NCI-H1436 treated with DMSO at 0.1 percent for 48 hours (cell line): ENCODE results near the gene MITF.
"Not testable (repeated sequence)": the region's sequence is repeated elsewhere in the genome, so short reads cannot be mapped to it uniquely, and the experiment has no call there.

Source experiments
- DNase-seq: peaks from one replicate; lab custom pipeline; 2025; lab: John Stamatoyannopoulos, UW

Gene MITF

DNA sequence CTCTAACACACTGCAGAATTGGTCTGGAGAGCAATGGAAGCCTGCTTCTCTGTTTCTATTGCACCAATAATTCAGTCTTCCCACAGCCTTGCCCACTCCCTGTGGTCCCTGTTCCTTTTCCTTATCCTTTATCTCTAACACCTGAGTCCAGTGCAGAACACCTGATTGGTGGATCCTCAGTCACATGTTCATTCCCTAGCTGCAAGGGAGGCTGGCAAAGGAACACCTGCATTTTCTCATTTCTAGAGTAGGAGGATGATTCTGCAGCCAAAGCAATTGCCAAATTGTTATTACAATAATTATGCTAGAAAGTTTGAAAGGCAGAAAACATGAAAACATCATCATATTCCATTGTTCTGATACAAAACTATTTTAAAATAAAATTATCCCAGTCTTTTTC, 176.5 kb downstream of the MITF start:
- DNase-seq = no peak

DNA sequence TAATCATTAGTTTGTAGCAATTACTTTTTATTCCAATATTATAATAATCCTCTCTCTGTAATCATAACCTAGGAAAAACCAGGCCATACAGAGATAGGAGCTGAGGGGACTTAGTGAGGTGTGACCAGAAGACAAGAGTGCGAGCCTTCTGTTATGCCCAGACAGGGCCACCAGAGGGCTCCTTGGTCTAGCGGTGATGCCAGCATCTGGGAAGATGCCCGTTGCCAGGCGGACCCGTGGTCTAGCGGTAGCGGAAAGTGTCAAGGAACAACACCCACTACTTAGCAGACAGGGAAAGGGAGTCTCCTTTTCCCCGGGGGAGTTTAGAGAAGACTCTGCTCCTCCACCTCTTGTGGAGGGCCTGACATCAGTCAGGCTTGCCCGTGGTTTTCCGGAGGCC, 180.7 kb downstream of the MITF start:
- not testable (repeated sequence) for DNase-seq

DNA sequence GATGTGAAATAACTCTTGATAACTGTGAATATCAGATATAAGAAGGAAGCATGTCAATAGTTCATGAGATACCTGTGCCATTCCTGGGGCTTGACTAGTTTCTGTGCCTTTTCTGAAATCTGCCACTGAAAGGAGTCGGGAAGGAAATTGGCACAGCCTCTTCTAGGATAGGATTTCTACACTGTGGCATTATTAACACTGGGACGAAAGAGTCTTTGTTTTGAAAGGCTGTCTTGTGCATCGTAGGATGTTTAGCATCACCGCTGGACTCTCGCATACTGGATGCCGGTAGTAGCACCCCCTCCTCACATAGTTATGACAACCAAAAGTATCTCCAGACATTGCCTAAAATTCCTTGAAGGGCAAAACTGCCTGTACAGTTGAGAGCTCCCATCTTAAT, 182.4 kb downstream of the MITF start:
- DNase-seq = no peak

DNA sequence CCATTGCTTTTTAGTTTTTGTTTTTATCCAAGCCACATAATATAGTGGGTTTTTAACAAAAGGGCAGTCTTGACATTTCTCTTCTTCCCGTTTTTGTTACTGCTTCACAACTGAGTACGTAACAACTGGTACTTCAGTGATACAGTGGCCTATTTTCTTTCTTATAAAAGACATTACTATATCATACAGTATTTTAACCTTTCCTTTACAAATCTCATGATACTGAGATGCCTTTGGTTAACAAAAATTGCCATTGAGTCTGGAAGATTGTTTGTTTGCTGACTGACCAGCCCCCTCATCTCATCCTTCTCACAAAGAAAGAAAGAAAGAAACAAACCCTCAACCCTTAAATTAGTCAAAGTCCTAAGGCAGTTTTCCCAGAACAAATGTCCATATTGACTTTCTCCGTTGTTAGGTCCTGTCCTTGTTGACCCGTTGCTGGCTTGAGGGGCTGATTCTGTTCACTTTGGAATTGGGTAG, 183.3 kb downstream of the MITF start:
- no peak for DNase-seq

DNA sequence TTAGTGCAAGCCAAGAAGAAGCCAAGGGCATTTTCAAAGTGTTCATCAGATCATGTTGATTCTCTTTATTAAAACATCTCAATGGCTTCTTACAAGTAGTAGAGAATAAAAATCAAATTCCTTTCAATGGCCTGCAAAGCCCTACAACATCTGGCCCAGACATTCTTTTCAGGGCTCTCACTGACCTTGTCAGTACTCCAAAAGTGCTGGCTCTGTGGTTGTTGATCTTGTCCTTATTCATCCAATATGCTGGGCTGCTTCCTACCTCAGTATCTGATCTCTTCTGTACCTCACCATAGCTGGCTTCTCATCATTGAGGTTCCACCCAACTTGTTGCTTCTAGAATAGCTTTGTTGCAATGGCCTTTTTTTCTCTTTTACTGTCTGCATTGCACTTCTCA, 186.2 kb downstream of the MITF start:
- no peak for DNase-seq

DNA sequence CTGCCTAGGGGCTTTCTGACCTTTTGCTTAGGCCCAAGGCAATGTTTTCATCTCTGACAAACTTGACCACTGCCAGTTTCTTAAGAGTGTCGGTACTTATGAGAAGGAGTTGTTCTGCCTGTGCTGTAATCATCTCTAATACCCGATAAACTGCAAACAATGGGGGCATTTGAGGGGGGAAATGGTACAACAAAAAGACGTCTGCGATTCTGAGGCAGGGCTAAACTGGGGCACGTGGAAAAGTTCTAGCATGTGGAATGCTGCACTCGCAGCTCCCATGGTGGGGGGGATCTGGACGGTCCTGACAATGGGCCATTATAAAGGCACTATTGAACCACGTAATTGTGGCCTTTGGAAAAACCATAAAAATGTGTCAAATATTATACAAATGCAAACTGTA, 187.1 kb downstream of the MITF start:
- DNase-seq = no peak

DNA sequence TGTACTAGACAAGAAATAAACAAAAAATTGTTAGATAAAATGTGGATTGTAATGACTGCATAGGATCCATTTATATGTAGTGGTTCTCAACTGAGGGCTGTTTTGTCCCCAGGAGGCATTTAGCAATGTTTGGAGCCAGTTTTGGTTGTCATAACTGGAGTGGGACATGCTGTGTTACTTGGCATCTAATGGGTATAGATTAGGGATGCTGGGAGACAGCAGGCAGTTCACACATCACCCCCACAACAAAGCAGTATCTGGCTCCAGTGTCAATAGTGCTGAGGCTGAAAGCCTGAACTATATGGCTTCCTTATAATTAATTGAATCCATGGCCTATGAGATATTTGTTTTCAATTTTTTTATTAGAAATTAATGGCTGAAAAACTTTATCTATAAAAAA, 188.3 kb downstream of the MITF start:
- DNase-seq = no peak

DNA sequence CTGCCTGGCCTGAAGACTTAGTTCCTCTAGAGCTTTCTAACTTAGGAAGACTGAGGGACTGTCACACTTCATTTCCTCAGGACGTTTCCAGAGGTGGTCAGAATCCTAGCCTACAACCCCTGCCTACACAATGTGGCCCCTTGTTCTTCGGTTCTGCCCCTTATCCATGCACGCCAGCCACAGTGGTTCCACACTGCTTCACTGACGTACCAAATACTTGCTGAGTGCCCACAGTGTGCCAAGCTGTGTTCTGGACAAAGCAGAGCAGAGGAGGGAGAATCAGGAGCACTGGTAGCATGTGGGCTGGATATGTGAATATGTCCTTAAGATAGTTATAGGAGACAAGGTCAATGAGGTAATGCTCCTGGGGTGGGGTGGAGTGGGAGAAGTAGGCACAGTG, 189.8 kb downstream of the MITF start:
- DNase-seq = no peak

DNA sequence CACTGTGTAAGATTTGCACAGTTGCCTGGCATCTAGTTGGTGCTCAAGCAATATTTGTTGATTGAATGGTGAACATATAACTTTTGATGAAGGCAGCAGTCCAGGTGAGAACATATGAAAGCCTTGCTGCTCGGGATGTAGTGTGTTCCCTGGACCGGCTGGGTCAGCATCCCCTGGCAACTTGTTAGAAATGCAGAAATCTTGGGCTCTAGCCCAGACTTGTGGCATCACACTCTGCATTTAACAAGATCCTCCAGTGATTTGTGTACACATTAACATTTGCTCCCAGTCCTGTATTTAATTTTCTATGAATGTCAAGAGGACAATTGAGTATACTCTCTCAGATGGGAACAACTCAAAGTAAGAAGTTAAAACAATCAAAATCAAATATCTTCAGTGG, 191.3 kb downstream of the MITF start:
- no peak for DNase-seq

DNA sequence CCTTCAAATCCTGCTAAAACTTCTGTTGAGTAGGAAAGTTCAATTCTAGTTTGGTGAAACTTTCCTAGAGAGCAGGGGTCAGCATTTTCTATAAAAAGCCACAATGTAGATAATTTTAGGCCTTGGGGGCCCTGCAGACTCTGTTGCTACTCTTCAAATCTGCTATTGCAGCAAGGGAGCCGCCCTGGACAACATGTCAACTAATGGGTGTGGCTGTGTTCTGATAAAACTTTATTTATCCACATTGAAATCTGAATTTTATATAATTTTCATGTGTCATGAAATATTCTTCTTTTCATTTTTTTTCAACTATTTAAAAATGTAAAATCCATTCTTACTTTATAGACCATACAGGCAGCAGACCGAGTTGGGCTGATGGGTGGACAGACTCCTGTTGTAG, 192.8 kb downstream of the MITF start:
- DNase-seq = no peak

DNA sequence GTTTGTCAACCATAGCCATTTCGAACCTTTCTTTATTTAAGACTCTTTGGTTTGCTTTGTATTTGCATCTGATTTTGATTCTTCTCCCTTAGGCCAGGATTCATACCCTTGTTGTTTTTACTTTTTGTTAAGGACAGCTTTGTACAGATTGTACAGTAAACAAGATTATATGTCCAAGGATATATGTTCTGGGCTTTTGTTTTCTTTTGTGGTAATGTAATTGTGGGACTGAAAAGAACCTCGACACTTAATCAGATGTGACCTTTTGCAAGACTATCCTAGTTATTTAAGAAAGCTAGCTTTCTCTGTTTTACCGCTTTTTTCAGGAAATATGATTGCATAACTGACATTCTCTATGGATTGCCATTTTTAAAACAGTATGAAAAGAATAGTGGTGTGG, 193.2 kb downstream of the MITF start:
- no peak for DNase-seq

DNA sequence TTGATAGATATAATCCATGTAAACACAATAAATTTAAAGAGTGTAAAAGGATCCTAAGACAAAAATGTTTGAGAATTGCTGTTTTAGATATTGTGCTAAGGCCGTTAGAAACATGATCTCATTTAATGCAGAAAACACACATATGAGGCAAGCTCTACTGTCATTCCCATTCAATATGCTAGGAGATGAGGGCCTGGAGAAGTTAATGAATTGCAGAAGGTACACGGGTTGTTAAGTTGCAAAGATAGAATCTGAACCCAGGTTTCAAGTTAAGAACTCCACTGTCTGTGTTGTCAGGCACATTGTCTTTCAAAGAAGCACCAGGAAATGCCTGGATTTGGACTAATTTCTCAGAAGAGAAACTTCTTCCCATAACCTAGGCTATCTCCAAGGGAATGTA, 195.1 kb downstream of the MITF start:
- DNase-seq = no peak

DNA sequence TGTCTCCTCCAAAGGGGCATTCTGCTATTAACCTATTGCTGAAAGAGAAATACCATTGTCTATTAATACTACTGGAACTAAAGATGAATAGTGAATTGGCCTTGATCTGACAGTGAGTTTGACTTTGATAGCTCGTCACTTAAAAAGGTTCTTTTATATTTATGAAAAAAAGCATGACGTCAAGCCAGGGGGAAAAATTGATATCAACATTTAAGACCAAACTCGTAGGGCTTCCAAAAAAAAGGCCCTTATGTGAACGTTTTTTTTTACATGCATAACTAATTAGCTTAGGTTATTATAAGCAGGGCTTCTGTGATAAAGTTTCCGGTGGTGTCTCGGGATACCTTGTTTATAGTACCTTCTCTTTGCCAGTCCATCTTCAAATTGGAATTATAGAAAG, 197.0 kb downstream of the MITF start:
- DNase-seq = no peak

DNA sequence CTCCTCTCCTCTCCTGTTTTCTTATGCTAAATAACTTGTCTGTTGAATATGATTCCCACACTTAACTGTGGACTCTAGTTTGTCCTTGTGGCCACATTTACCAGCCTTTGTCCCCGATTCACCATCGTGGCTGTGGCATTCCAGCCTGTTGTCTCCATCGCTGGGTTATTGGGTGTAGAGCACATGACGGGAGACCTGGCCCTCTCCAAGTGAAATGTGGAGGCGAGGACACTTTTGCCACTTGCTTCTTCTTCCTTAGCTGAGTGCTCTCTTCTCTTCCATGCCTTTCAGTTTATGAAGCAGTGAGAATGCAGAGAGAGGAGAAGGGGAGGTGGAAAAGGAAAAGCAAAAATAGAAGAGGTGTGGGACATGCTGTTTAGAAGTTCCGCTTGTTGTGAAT, 198.8 kb downstream of the MITF start:
- no peak for DNase-seq

DNA sequence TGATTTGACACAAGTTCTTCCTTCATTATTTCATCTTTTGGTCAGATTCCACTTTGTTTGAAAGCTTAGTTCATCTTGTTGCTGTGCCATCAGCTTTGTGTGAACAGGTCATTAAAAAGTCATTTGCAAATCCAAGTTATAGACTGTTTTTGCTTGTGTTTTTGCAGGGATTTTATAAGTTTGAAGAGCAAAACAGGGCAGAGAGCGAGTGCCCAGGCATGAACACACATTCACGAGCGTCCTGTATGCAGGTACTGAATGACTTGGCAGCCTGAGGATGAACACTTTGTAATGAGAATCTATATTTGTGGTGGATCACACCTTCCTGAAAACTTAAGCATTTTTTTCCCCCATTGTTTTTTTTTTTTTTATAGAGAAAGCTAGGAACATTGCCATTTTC, 199.7 kb downstream of the MITF start:
- no peak for DNase-seq

DNA sequence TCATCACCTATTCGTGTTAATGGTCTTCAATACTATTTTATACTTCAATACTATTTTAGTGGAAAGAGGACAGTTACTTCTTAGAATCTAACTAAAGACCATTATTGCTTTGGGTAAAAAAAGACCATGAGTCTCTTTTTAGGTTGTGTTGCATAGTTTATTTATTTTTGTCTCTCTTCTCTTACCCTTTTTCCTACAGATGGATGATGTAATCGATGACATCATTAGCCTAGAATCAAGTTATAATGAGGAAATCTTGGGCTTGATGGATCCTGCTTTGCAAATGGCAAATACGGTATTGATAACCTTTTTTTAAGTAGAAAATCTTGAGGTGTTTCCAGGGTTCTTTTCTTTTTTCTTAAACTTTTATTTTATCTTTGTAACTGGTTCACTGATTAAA, 201.8 kb downstream of the MITF start:
- no peak for DNase-seq

DNA sequence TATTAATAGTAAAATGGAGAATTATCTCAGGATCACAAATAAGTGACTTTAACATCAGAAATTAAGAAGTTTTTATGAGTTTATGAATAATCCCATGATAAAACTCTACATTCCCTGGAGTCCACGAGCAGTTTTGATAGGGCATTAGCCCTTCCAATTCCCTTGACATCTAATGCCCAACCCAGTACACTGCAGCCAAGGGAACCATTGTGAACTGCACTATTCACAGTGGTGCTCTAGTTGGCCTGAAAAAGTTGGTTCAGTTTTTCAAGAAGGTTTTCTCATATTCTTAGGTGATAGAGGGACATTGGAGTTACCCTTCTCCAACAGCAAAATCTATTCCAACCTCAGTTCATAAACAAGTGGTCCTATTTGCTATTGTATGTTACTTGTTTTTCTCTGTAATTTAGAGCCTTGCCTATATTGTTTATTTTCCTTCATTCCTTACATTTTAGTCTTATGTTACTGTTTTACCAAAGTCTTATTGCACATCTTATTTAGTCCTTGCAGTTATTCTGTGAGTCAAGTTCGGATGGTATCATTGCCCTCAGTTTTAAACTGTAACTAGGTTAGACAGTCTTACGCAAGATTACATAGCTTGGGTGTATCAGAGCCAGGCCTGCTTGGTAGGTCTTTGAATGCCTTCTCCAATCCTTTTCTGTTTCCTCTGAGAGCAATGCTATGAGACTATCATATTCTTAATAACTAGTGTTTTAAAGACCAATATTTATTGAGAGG, 202.3 kb downstream of the MITF start:
- DNase-seq = no peak

DNA sequence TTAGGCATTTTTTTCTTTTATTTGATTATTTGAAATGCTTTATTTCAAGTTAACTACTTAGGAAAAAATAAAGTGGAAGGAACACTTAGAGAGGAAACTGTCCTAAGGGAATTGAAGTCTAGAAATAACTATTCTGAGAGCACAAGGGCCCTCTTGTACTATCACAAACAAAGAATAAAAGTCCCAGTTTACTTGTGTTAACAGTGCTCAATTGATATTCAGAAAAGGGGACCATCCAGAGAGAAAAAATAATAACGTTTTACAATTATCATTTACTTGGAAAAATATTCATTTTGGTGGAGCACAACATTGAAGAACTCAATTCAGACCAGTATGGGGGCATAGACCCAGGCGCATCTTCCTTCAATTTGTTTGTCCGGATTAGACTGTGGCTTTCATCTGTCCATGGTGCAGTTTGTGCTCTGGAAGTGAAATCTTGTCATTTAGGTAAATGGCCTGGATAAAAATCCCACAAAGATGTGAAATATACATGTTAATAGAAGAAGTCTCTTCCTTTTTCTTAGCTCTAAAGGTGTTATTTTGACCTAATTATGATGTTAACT, 205.7 kb downstream of the MITF start:
- no peak for DNase-seq

DNA sequence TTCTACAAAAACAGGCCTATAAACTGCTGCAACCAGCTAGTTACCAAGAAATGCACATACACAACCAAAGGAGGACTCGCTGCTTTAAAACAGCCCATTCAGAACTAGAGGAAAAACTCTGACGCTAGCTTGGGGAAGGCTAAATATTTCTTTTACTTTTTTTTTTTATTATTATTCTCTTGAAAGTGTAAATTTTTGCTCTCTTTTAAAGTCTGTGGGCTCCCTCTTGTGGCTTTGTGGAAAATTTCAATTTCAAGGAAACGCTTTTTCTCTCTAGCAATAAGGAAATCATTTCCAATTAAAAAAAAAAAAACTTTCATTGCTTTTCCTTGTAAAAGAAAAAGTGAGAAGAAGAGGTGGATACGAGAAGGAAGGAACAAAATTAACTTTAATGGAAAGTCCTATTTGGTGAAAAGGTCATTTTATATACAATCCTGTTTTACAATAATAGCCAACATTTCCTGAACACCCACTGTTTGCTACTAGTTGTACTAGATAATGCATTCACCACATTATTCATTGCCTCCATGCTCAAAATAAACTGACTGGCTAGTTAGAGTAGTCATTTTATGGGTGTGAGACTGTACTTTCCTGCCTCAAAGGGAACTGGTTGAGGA, 209.1 kb downstream of the MITF start:
- no peak for DNase-seq

DNA sequence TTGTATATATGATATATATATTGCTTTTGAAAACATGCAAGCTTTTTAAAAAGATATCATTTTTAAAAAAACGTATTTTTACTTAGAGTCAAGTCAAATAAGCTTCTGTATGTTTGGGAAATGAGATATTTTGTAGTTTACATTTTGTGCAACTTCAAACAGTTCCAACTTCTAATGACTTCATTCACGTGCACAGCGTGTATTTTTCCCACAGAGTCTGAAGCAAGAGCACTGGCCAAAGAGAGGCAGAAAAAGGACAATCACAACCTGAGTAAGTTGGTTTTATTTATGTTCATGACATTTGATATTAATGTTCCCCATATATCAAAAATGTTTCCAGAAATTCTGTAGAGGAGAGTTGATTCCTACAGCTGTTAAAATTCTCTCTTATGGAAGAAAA, 212.4 kb downstream of the MITF start:
- no peak for DNase-seq

DNA sequence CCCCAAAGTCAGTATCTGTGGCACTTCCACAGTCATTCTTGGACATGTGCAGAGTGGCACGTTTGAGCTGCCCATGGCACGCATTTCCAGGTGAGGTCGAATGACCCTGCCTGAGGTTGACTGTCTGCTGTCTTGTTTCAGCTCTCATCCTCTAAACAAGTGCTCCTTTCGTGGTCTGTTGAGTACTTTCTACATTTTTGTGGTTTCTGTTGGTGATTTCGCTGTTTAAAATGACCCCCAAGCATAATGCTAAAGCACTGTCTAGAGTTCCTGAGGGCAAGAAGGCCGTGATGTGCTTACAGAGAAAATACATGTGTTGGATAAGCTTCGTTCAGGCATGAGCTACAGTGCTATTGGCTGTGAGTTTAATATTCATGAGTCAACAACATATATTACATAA, 220.3 kb downstream of the MITF start:
- DNase-seq = no peak

DNA sequence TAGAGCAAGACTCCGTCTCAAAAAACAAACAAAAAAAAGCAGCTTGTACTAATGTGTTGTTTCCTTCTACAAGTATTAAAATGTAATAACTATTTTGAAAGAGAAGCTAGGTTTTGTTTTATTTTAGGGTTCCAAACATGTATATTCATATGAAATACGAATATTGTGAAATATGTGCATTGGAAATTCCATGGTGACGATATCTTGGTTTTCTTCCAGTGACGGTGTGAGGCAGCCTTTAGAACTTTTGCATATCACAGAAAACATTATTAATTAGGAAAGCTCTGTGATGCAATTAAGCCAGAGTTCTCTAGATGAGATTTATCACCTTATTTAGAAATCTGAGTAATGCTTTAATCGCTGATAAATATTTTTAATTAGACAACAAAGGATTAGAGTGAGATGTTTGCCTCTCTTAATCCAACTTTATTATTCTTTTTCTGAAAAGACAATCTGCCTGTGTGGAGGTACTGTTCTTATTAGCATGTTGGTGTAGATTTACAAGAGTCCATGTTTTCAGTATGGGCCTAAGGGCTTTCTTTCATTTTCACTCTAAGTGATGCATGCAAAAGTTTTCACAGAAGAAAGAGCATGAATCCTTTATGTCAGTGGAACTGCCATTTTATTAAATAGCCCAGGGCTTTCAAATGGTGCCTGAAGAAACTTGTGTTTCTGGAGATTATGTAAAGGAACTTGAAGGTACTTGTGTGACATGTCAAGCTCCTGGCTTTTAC, 222.6 kb downstream of the MITF start:
- no peak for DNase-seq

DNA sequence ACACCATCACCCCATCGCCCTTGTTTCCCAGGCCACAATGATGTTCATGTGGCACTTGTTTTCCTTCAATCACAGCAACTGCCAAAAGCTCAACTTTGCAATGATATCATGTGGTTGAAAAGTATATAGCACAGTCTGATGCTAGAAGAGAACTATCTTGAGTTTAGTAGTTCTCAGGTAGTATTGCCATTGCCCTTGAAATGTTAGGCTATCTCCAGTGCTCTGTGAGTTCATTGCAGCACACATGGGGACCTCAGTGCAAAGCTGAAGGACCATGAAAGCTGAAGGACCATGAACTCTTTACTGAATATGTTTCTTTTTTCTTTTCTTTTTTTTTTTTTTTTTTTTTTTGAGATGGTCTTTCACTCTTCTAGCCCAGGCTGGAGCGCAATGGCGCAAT, 224.4 kb downstream of the MITF start:
- no peak for DNase-seq
